ENCODE data around the gene ARHGAP31. TPM values are rescaled to one million over a fixed set of nuclear protein-coding genes. Genes with fewer than 3 reads are reported as not detected.

ARHGAP31 gene
- total RNA-seq, 2 donors from 2014 or later = 22.5 to 64.6 TPM

DNA sequence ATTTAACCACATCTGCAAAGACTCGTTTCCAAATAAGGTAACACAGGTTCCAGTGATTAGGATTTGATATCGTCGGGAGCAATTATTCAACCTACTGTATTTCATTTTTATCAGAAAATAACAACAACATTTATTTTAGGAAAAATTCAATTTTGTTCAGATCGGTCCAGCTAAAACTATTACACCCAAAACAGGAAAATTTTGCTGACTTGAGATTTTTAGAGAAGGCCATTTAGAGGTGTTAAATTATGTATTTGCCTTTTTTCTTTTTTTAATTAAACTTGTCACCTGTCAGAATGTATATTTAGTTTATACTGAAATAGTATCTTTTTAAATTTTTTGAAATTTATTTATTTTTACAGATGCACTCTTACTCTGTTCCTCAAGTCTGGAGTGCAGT, 81.3 kb downstream of the ARHGAP31 start:
- H3K27me3 Mint-ChIP-seq = no peaks in the 10 kb centered on the region
- no peak for ATAC-seq
- peaks cover 0 to 7% of the 10 kb centered on the region in 2 donors for H3K4me1 Mint-ChIP-seq (ENCODE audit: low read depth in 2 of 2)
- no peak for DNase-seq (ENCODE audit: low spot score)
- H3K4me3 Mint-ChIP-seq = no peak overlapping the region
- no peaks in the 10 kb centered on the region for H3K9me3 Mint-ChIP-seq
- peaks cover 4% of the 10 kb centered on the region for H3K36me3 Mint-ChIP-seq
- H3K27ac Mint-ChIP-seq = no peak overlapping the region

DNA sequence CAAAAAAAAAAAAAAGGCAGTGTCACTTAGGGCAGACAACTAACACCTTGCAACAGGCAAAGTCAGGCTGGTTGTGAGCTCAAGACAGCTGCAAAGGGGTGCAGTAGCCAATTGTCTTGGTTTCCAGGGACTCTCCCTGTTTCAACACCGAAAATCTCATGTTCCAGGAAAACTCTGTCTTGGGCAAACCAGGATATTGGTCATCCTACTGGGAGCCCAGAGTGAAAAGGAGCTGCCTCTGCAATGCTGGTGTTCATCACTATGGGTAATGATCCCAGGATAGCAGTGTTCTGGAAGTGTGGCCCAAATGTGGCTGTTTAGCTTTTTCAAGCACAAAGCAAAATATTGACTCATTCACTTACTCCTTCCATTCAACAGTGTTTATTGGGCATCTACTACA, 82.6 kb downstream of the ARHGAP31 start:
- no peak for DNase-seq (ENCODE audit: low spot score)
- Mint-ChIP-seq H3K36me3 (peaks cover 4% of the 10 kb centered on the region), H3K27ac (peak overlapping the region in 1 of 2 donors; percentile 52), H3K4me1 (ENCODE audit: low read depth in 2 of 2) (peaks cover 0 to 7% of the 10 kb centered on the region in 2 donors), H3K4me3 (no peak overlapping the region), H3K27me3 (no peaks in the 10 kb centered on the region), H3K9me3 (no peaks in the 10 kb centered on the region)
- ATAC-seq = no peak

DNA sequence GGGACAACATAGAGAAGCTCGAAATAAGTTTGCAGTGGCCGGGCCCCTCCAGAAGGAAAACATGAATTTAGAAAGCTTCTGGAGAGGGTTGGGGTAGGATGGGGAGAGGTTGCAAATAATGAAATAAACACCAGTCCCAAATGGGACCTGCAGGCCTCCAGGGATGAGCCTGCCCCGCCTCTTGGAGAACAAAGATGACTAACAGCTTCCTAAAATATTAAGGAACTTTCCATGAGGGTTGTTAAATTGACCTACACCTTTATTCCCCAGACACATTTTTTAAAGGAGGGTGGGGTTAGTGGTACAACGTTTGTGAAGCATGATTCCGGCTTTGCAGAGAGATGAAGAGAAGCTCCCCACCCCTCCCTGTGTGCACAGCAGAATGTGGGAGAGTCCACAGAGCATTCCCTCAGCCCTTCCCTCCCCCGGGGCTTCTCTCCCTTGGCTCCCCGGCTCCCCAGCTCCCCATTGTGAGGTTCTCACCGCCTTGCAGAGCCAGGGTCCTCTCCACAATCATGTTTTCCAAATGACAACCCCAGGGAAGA, 84.1 kb downstream of the ARHGAP31 start:
- H3K27ac Mint-ChIP-seq = no peak overlapping the region
- DNase-seq (ENCODE audit: low spot score) (no peak), ATAC-seq (no peak)
- H3K27me3 Mint-ChIP-seq = no peaks in the 10 kb centered on the region
- no peak overlapping the region for H3K4me3 Mint-ChIP-seq
- no peaks in the 10 kb centered on the region for H3K9me3 Mint-ChIP-seq
- H3K4me1 Mint-ChIP-seq (ENCODE audit: low read depth in 2 of 2) = peaks cover 0 to 7% of the 10 kb centered on the region in 2 donors
- H3K36me3 Mint-ChIP-seq = peaks cover 10% of the 10 kb centered on the region

DNA sequence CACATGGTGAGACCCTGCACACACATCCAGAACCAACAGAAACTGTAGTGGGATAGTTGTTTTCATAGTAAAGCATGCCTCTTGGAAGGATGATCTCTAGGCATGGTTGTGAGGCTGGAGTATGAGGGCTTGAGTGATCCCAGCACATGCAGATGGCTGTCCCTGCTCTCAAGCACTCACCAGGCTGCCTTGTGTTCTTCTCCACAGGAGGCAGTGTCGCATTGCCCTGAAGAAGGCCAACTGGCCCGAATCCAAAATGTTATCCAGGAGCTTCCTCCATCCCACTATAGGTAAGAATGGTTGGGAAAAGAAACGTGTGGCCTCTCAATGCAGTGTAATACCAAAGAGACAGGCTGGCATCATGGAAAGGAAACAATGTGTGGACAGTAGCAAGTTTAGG, 86.5 kb downstream of the ARHGAP31 start:
- H3K9me3 Mint-ChIP-seq = no peaks in the 10 kb centered on the region
- peaks cover 0 to 3% of the 10 kb centered on the region in 2 donors for H3K4me1 Mint-ChIP-seq (ENCODE audit: low read depth in 2 of 2)
- H3K36me3 Mint-ChIP-seq = peaks cover 8% of the 10 kb centered on the region
- no peak for ATAC-seq
- no peaks in the 10 kb centered on the region for H3K27me3 Mint-ChIP-seq
- no peak overlapping the region for H3K27ac Mint-ChIP-seq
- H3K4me3 Mint-ChIP-seq = no peak overlapping the region
- no peak for DNase-seq (ENCODE audit: low spot score)

DNA sequence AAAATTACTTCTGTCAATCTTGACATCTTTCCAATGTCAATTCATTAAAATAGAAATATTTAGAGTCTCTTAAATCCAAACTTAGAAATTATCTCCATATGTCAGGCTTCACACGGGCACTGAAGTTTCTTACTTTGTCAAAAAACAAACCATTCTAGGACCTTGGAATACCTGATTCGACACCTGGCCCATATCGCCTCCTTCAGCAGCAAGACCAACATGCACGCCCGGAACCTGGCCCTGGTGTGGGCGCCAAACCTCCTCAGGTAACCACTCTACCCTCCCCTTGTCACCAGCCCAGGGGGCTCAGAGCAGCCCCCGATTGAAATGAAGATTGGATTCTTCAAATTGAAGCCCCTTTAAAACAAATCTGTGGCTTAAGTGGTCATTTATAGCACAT, 88.0 kb downstream of the ARHGAP31 start:
- no peak overlapping the region for H3K4me3 Mint-ChIP-seq
- ATAC-seq = no peak
- H3K27me3 Mint-ChIP-seq = no peaks in the 10 kb centered on the region
- no peaks in the 10 kb centered on the region for H3K4me1 Mint-ChIP-seq (ENCODE audit: low read depth in 2 of 2)
- no peak for DNase-seq (ENCODE audit: low spot score)
- no peaks in the 10 kb centered on the region for H3K9me3 Mint-ChIP-seq
- no peak overlapping the region for H3K27ac Mint-ChIP-seq
- H3K36me3 Mint-ChIP-seq = peaks cover 8% of the 10 kb centered on the region

DNA sequence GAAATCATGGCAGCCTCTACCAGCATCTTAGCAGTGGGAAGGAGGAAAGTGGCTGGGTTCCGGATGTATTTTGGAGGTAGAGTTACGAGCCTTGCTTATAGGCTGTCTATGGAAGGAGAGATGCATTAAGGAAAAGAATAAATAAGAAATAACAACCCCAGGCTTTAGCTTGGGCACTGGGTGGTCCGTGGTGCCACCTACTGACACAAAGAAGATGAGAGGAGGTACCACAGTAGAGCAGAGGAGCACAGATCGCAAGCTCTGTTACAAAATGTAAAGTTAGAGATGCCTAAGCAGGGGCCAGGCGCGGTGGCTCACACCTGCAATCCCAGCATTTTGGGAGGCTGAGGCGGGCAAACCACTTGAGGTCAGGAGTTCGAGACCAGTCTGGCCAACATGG, 94.4 kb downstream of the ARHGAP31 start:
- ATAC-seq (no peak), DNase-seq (ENCODE audit: low spot score) (no peak)
- H3K4me1 Mint-ChIP-seq (ENCODE audit: low read depth in 2 of 2) = no peaks in the 10 kb centered on the region
- H3K4me3 Mint-ChIP-seq = no peak overlapping the region
- H3K36me3 Mint-ChIP-seq = peaks cover 6% of the 10 kb centered on the region
- H3K9me3 Mint-ChIP-seq = no peaks in the 10 kb centered on the region
- H3K27ac Mint-ChIP-seq = peak overlapping the region in 1 of 2 donors; percentile 53
- no peaks in the 10 kb centered on the region for H3K27me3 Mint-ChIP-seq

DNA sequence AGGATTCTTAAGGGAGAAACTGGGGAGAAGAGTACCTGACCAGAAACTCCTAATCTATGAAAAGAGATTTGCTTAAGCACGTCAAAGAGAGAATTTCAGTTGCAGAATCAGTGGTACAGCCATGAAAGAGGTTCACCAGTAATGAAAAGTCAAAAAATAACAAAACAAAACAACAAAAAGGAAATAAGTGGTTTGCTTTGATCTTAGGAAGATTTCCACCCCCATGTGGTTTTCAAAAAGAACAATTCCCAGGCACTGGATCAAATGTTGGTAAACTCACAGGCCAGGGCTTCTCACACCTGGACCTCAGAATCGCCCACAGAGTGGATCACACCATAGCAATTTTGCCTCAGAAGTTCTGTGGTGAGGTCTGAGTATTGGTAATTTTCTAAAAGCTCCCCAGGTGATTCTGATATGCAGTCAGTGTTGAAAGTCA, 101.8 kb downstream of the ARHGAP31 start:
- H3K36me3 Mint-ChIP-seq = peaks cover 16% of the 10 kb centered on the region
- peaks cover 5 to 6% of the 10 kb centered on the region in 2 donors for H3K4me1 Mint-ChIP-seq (ENCODE audit: low read depth in 2 of 2)
- no peak overlapping the region for H3K27ac Mint-ChIP-seq
- H3K4me3 Mint-ChIP-seq = no peak overlapping the region
- ATAC-seq (no peak), DNase-seq (ENCODE audit: low spot score) (no peak)
- no peaks in the 10 kb centered on the region for H3K27me3 Mint-ChIP-seq
- no peaks in the 10 kb centered on the region for H3K9me3 Mint-ChIP-seq

DNA sequence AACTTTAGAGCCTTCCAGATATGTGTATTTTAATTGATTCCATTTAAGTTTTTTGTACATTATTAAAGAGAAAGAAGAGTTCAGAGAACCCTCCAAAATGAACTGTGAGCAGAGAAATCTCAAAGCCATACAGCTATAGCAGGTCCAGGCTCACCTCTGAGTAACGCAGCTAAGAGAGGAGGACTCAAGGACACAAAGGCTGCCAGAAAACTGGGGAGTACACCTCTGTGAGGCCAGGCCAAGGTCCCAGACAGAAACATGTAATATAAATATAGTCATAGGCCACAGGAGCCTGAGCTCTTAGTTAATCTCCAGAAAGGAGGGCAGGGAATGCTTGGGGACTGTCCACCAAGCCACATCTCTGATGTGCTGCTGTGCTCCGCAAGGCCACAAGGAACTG, 102.7 kb downstream of the ARHGAP31 start:
- Mint-ChIP-seq H3K27me3 (no peaks in the 10 kb centered on the region), H3K36me3 (peaks cover 20% of the 10 kb centered on the region), H3K4me1 (ENCODE audit: low read depth in 2 of 2) (peaks cover 8 to 9% of the 10 kb centered on the region in 2 donors), H3K27ac (no peak overlapping the region), H3K4me3 (no peak overlapping the region), H3K9me3 (no peaks in the 10 kb centered on the region)
- no peak for ATAC-seq
- DNase-seq (ENCODE audit: low spot score) = no peak

DNA sequence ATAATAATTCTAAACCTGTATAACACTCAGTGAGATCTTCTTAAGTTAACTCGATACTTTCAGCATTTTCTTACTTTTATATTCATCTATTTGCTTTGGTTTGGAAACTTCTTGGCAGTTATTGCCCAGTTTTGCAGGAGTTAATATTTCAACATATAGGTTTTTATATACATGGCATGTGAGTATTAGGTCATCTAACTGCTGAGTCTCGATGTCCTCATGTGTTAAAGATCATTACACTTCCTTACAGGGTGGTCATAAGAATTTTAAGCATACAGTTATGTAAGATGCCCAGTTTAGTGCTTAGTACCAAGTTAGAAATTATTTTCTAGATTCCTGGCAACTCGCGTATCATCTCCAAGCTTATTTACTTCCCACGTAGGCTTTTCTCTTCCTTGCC, 106.3 kb downstream of the ARHGAP31 start:
- Mint-ChIP-seq H3K36me3 (peaks cover 9% of the 10 kb centered on the region), H3K27ac (no peak overlapping the region), H3K4me3 (no peak overlapping the region), H3K9me3 (no peaks in the 10 kb centered on the region), H3K27me3 (no peaks in the 10 kb centered on the region), H3K4me1 (ENCODE audit: low read depth in 2 of 2) (peaks cover 7 to 8% of the 10 kb centered on the region in 2 donors)
- ATAC-seq = no peak
- no peak for DNase-seq (ENCODE audit: low spot score)

DNA sequence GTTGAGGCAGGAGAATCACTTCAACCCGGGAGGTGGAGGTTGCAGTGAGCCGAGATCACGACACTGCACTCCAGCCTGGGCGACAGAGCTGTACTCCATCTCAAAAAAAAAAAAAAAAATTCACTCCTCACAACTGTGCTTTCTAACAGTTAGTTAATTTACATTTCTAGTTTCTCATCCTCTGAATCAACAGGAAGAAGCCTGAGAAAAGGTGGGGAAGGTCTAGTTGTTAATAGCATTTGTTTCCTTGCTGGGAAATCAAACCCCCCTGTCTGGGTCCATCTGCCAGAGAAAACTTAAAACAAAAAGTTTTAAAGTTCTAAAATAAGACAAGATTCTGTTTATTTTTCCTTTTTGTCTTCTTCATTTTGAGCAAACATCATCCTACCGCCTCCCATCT, 106.9 kb downstream of the ARHGAP31 start:
- H3K4me1 Mint-ChIP-seq (ENCODE audit: low read depth in 2 of 2) = peaks cover 2 to 4% of the 10 kb centered on the region in 2 donors
- H3K4me3 Mint-ChIP-seq = no peak overlapping the region
- DNase-seq (ENCODE audit: low spot score) (no peak), ATAC-seq (no peak)
- no peaks in the 10 kb centered on the region for H3K27me3 Mint-ChIP-seq
- no peak overlapping the region for H3K27ac Mint-ChIP-seq
- H3K36me3 Mint-ChIP-seq = peaks cover 9% of the 10 kb centered on the region
- H3K9me3 Mint-ChIP-seq = no peaks in the 10 kb centered on the region

DNA sequence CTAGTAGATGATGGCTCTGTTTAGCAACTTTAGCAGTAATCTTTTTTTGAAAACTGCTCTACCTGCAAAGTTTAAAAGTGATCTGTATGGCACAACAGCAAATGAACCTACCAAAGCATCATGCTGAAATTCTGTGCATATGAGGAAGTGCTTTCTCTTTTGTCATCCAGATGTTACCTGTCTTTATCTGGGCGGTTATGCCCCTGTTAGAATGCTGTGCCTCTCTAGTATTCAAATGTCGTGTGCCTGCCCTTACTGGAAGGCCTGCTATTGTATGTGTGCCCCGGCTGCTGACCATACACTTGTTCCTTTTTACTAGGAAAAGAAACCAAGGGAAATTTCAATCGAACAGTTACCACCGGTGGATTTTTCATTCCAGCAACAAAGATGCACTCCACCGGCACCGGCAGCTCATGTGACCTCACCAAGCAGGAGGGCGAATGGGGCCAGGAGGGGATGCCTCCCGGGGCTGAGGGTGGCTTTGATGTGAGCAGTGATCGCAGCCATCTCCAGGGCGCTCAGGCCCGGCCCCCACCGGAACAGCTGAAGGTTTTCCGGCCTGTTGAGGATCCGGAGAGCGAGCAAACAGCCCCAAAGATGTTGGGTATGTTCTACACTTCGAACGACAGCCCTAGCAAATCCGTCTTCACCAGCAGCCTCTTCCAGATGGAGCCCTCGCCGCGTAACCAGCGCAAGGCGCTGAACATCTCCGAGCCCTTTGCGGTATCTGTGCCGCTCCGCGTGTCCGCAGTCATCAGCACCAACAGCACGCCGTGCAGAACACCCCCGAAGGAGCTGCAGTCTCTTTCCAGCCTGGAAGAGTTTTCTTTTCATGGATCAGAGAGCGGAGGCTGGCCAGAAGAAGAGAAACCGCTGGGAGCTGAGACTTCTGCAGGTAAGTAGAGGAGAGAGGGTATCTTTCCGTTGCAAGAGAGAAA, 107.6 kb downstream of the ARHGAP31 start:
- no peak for ATAC-seq
- no peak overlapping the region for H3K27ac Mint-ChIP-seq

DNA sequence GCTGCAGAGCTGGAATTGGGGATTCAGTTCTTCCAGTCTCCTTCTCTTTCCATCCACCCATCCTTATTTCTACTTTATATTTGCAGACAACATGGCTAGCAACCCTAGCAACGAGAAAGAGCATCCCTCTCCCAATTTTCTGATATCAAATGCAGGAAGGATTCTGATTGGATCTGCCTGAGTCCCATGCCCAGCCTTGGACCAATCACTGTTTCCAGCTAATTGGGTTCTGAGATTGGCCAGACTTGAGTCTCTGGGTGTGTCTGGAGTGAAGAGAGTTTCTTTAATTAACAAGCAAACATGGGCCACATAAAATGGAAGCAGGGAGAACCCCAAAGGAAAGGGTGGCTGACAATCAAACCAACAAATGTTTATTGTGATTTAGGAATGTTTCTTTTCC, 108.6 kb downstream of the ARHGAP31 start:
- no peak overlapping the region for H3K4me3 Mint-ChIP-seq

More for the DNA sequence above, 107.6 kb downstream of the ARHGAP31 start:
- H3K9me3 Mint-ChIP-seq = no peaks in the 10 kb centered on the region
- no peak for DNase-seq (ENCODE audit: low spot score)
- H3K4me3 Mint-ChIP-seq = peak overlapping the region; percentile 12
- H3K4me1 Mint-ChIP-seq (ENCODE audit: low read depth in 2 of 2) = peaks cover 2 to 4% of the 10 kb centered on the region in 2 donors
- H3K27me3 Mint-ChIP-seq = no peaks in the 10 kb centered on the region
- H3K36me3 Mint-ChIP-seq = peaks cover 9% of the 10 kb centered on the region

DNA sequence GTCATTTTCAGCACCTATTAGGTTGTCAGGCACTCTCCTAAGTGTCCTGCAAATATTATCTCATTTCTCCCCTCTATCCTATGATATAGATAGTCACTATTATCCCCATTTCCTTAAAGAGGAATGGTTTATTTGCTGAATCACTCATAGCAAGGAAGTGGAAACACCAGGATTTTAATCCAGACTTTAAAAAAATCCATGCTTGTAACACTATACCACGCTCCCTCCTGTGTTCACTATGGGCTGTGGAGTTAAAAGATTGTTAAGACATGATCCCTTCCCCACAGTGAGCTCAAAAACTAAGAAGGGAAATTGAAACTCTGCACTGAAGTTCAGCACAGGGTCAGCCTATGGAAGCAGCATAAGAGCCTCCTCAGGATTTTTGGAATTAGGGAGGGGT, 109.0 kb downstream of the ARHGAP31 start:
- Mint-ChIP-seq H3K4me1 (ENCODE audit: low read depth in 2 of 2) (peaks cover 2 to 4% of the 10 kb centered on the region in 2 donors), H3K4me3 (no peak overlapping the region), H3K9me3 (no peaks in the 10 kb centered on the region), H3K27ac (no peak overlapping the region), H3K36me3 (peaks cover 13% of the 10 kb centered on the region), H3K27me3 (no peaks in the 10 kb centered on the region)
- DNase-seq (ENCODE audit: low spot score) = no peak
- ATAC-seq = no peak

More for the DNA sequence above, 108.6 kb downstream of the ARHGAP31 start:
- H3K9me3 Mint-ChIP-seq = no peaks in the 10 kb centered on the region
- H3K27ac Mint-ChIP-seq = no peak overlapping the region
- H3K36me3 Mint-ChIP-seq = peaks cover 13% of the 10 kb centered on the region
- peaks cover 2 to 4% of the 10 kb centered on the region in 2 donors for H3K4me1 Mint-ChIP-seq (ENCODE audit: low read depth in 2 of 2)
- ATAC-seq = no peak
- no peaks in the 10 kb centered on the region for H3K27me3 Mint-ChIP-seq
- DNase-seq (ENCODE audit: low spot score) = no peak

DNA sequence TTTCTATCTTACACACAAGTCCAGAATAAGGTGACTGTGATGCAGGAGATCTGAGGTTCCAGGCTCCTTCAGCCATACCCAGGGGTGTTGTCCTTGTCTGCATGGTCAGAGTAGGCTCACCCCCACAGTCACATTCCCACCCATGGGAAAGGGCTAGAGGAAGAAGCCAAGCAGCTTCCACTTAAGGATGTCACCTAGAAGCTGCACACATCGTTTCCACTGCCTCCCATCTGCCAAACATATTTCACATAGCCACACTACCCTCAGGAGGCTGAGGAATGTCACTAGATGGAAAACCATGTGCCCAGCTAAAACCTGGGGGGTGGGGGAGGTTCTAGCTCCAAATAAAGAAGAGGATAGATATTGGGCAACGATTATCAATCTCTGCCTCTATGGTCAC, 111.1 kb downstream of the ARHGAP31 start:
- no peaks in the 10 kb centered on the region for H3K9me3 Mint-ChIP-seq
- peaks cover 2 to 4% of the 10 kb centered on the region in 2 donors for H3K4me1 Mint-ChIP-seq (ENCODE audit: low read depth in 2 of 2)
- no peak for DNase-seq (ENCODE audit: low spot score)
- H3K4me3 Mint-ChIP-seq = no peak overlapping the region
- H3K27me3 Mint-ChIP-seq = no peaks in the 10 kb centered on the region
- no peak for ATAC-seq
- H3K27ac Mint-ChIP-seq = no peak overlapping the region
- peaks cover 25% of the 10 kb centered on the region for H3K36me3 Mint-ChIP-seq
